Activated T-helper 1 cell treated with Interleukin-2 at 50 U/mL for 16 hours (primary cell): ENCODE measurements around the gene WDR47.

Experiments
- DNase-seq: peaks from one replicate; pipeline ENCODE4 v3.0.0-alpha.2; 2020; ENCODE audit warnings: low read depth

The WDR47 gene

GRCh38 chr1:109041621-109042468, at the start of gene WDR47:
Gene WDR47 (minus strand): TSS chr1:109042102. CDS start chr1:109023512, 18,590 bp downstream.
- peak; percentile 94 for DNase-seq

- DNase-seq: no peak
Measured at GRCh38 chr1:109091078-109091838, 49.4 kb upstream of the WDR47 start.

GRCh38 chr1:109090196-109091077, 48.5 kb upstream of the WDR47 start, which contains the start of gene TMEM167B:
Gene TMEM167B (plus strand): TSS chr1:109090764. CDS start chr1:109090873, 109 bp downstream.
- DNase-seq: peak; percentile 78

- peak; percentile 37 for DNase-seq
Measured at GRCh38 chr1:109089242-109090015, 47.5 kb upstream of the WDR47 start.

GRCh38 chr1:109084563-109085517, 42.9 kb upstream of the WDR47 start:
- no peak for DNase-seq

DNA sequence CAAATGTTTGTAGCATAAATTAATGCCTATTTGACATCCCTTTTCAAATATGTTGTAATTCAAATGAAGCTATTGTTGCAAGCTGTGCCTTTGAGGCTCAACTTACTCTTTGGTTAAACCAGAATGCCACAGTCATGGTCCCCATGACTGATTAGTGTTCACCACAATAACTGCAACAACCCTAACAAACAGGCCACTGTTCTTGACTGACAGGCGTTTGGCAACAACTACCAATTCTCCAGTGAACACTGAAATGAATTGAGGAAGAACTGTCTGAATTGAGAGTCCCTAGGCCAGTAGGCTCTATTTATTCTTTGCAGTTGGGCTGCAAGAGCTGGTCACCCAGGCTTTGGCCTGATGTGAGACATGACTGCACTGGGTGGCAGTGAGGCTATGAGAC, 42.0 kb upstream of the WDR47 start:
- no peak for DNase-seq

DNA sequence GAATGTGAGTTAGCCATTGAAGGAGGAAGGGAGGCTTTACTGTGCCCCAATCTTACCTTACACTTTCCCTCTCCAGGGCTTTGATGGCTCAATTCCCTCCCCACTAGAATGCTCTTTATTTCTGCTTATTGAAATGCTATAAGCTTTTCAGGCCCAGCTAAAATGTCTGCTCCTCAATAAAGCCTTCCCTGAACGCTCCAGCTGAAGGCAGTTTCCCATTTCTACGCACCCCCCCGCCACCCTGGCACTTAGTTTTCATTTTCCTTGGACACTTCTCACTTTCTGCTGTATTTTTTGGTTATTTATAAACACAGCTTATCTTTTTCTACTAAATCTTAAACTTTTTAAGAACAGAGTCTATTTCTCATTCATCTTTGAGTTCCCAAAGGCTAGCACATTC, 41.6 kb upstream of the WDR47 start:
- no peak for DNase-seq

GRCh38 chr1:109080441-109081082, 38.7 kb upstream of the WDR47 start:
- DNase-seq: no peak

GRCh38 chr1:109079240-109079622, 37.3 kb upstream of the WDR47 start:
- no peak for DNase-seq

- DNase-seq: no peak
Measured at GRCh38 chr1:109078317-109078716, 36.4 kb upstream of the WDR47 start.

- peak; percentile 80 for DNase-seq
Measured at GRCh38 chr1:109075531-109076490, 33.9 kb upstream of the WDR47 start, which contains the start of gene TAF13. Gene TAF13 (minus strand): TSS chr1:109076003. CDS start chr1:109075947, 56 bp downstream.

GRCh38 chr1:109069294-109069693, 27.4 kb upstream of the WDR47 start:
- no peak for DNase-seq

- DNase-seq: no peak
Measured at GRCh38 chr1:109067883-109068282, 26.0 kb upstream of the WDR47 start.

GRCh38 chr1:109065137-109065536, 23.2 kb upstream of the WDR47 start:
- no peak for DNase-seq

DNA sequence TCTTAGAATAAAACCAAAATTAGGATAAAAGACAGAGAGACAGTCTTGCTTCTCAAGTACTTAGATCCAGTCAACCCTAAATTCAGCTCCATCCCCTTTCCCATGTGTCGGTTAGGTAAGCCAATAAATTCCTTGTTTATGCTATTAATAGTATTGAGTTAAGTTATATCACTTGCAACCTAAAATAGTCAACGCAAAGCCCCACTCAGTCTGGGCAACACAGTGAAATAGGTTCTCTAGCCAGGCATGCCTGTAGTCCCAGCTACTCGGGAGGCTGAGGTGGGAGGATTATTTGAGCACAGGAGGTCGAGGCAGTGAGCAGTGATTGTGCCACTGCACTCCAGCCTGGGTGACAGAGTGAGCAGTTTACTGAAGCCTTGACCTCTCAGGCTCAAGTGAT, 19.3 kb upstream of the WDR47 start:
- DNase-seq: no peak

DNA sequence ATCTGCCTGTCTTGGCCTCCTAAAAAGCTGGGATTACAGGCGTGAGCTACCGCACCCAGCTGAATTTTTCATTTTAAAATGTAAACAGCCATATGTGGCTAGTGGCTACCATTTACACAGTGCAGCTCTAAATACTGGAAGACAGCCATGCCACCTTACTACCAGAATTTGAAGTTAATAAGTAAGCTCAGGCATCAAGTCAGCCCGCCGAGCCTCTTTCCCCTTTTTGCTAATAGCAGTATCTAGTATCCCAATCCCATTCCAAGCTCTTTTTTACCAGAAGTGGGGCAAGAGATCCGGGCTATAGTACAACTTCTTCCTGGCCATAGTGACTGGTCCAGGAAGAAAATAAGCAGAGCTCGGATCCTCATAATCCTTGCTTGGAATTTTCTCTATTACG, 18.8 kb upstream of the WDR47 start:
- no peak for DNase-seq

GRCh38 chr1:109059026-109059425, 17.1 kb upstream of the WDR47 start:
- DNase-seq: no peak

DNA sequence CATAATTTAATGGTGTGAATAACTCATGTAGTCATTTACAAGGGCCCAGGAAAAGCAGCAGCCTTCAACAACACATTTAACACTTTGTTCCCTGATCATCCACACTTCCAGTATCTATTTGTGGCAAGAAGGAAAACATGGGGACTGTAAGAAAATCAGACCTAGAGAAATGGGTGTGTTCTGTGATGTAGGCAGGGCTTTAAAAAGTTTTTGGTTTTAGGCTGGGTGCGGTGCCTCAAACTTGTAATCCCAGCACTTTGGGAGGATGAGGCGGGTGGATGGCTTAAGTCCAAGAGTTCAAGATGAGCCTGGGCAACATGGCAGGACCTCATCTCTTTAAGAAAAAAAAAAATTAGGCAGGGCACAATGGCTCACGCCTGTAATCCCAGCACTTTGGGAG, 14.2 kb upstream of the WDR47 start:
- DNase-seq: no peak
